ENCODE results near the gene APOA4.

The APOA4 gene

DNA sequence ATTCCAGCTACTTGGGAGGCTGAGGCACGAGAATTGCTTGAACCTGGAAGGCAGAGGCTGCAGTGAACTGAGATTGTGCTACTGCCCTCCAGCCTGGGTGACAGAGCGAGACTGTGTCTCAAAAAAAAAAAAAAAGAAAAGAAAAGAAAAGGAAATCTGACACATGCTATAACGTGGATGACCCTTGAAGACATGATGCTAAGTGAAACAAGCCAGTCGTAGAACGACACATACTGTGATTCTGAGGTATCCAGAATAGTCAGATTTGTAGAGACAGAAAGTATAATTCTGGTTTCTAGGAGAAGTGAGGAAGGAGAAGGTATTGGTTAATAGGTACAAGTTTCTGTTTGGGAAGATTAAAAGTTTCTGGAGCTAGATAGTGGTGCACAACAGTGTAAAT is 24.7 kb downstream of the APOA4 start:
- DNase-seq (ENCODE audit: low read depth): no peak

DNA sequence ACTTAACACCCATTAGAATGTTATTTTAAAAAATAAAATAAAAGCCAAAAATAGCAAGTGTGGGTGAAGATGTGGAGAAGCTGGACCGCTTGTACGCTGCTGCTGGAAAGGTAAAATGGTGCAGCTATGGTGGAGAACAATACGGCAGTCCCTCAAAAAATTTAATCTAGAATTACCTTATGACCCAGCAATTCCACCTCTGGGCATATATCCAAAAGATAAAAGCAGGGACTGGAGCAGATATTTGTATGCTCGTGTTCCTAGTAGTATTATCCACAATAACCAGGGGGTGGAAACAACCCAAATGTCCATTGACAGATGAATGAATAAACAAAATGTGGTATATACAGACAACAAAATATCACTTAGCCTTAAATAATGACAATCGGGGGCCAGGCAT is 25.3 kb downstream of the APOA4 start:
- DNase-seq (ENCODE audit: low read depth): no peak

DNA sequence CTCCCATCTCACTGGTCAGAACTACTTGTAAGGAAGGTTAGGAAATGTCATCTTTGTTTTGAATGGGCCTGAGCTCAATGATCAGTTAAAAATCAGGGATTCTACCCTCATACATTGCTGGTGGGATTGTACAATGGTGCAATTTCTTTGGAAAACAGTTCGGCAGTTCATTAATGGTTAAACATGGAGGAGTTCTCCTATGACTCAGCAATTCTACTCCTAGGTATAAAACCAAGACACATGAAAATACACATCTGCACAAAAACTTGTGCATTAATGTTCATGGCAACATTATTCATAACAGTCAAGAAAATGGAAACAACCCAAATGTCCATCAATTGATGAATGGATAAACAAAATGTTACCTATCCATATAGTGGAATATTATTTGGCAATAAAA is 26.6 kb downstream of the APOA4 start:
- no peak for DNase-seq (ENCODE audit: low read depth)

DNA sequence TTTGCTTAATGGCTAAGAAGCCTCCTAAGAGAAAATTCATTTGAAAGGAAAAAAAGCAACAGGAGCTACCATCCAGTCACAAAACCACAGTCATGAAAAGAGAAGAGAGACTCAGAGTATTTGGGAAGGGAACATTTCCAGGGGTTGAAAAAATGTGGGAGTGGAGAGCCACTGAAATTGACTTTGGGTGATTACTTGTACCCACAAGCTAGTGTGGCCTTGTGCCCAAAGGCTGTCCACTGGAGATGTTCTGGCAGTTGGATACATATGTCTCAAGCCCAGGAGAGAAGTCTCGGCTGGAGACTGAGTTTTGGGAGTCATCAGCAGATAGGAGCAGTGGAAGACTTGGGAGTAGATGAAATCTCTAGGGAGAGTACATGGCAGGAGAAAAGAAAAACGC is 28.3 kb downstream of the APOA4 start:
- DNase-seq (ENCODE audit: low read depth): no peak

DNA sequence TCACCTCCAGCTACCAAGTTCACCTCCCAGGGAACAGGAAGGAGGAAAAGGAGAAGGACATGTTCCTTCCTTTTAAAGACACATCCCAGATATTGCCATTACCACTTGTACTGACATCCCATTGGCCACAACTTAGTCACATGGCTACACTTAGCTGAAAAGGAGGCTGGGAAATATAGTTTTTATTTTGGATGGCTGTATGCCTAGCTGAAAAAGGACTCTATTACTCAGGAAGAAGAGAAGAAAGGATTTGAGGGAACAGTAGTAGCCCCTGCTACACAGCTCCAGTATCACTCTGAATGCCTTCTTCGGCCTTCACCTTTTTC is 29.4 kb downstream of the APOA4 start:
- DNase-seq (ENCODE audit: low read depth): no peak

DNA sequence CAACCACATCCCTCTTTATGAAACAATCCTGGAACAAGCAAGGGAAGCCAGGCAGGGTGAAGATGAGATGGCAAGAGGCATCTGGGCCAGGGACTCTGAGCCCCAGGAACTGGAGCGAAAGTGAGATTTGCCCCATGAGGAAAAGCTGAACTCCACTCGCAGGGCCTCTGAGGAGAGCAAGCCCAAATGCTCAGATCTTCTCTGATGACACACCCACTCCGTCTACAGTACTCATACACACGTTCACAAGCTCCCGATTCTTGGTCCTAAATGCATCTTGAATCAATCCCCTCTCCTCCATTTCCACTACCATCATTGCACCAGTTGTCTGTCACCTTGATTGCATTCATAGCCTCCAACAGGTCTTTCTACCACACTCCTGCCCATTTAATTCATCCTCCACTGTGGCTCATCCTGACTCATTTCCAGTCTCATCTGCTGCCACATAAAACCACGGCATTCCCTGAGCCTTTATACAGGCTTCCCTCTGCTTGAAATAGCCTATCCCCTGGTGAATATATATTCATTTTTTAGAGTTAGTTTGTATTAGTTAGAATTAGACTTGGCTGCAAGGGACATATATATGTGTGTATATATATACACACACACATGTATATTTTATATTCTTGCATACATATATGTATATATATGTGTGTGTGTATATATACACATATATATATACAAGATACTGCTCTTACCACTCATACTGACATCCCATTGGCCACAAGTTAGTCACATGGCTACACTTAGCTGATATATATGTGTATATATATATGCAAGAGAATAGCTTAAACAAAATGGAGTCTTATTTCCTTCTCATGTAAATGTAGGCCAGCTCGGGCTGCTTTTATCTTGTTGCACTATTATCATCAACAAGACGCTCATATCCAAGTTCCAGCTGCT is 30.0 kb downstream of the APOA4 start:
- DNase-seq (ENCODE audit: low read depth): no peak

DNA sequence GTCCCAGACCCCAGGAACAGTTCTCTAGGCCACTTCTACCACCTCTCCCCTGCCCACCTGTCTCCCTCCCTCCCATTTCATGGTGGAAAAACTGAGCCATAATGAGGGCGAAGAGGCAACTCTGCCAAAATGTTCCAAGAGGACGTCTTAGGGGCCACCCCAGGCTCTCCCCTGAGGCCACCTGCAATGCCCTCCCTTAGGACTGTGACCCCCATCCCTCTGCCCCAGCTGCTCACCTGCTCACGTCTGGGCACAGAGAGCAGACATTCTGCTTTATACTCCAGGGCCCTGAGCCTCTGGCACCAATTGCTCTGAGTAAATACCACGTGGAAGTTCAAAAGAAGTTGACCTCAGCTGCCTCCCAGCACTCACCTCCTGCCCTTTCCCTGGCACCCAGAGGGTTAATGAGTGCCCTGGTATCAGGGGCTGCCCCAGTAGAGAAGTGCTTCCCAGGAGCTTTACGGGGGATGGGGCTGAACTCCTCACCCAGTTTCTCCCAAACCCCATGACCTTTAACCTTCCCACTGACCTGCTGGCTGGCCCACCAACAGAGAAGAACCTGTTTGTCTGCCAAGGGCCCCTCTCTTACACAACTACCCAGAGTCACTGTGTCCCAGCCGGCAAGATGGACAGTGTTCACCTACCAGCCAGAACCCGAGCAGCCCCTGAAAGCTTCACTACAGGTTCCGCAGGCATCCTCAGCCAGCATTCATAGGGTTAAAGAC is 30.8 kb downstream of the APOA4 start:
- DNase-seq (ENCODE audit: low read depth): no peak

DNA sequence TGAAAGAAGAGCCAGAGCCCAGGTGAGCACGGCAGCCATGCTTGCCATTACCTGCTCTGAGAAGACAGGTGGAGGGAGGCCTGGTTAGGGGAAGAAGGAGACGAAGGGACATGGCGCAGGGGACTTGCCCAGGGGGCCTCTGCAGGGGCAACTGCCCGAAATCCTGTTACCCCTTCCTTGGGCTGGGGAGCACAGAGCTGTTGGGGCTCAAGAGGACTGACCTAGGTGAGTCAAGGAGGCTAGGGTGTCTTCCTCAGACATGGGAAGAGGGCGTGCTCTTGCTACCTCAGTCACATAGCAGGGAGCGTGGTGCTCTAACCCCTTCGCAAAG is 31.3 kb downstream of the APOA4 start, which contains the start of gene APOA5:
Gene APOA5, minus strand, starts transcription at position 67 of the 331 bp plus-strand sequence. Its CDS starts 19 bp downstream, at position 48.
- DNase-seq (ENCODE audit: low read depth): no peak

DNA sequence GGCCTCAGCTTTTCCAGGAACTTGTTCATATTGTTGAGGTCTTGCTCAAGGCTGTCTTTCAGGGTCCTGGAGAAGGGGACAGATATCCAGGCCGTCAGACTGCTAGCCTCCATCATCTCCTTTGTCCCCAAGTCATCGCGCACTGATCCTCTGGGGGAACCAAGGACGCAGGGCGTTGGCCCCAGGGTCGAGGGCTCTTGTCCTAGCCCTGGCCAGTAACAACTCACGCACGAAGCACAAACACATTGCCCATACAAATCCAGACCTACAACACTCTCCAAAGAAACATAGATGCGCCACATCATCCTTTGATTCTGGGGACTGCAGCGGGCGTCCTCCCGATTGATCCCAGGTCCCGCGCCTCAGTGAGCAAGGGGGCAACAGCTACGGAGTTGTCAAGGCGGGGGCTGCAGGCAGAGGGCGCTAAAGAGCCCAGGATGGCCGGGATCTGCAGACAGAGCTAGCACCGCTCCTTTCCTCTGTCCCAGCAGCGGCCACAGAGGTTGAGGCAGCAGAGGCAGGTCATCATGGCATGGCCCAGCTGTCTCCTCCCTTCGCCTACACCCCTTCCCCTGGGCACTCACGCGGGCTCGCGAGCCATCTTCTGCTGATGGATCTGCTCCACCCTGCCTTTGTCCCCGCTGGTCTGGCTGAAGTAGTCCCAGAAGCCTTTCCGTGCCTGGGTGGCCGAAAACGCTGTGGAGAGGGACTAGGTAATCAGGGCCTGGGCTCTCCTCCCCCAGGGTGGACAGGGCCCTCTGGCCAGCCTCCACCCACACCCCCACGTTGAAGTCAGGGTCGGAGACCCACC is 31.9 kb downstream of the APOA4 start:
- peak; percentile 65 for DNase-seq (ENCODE audit: low read depth)

DNA sequence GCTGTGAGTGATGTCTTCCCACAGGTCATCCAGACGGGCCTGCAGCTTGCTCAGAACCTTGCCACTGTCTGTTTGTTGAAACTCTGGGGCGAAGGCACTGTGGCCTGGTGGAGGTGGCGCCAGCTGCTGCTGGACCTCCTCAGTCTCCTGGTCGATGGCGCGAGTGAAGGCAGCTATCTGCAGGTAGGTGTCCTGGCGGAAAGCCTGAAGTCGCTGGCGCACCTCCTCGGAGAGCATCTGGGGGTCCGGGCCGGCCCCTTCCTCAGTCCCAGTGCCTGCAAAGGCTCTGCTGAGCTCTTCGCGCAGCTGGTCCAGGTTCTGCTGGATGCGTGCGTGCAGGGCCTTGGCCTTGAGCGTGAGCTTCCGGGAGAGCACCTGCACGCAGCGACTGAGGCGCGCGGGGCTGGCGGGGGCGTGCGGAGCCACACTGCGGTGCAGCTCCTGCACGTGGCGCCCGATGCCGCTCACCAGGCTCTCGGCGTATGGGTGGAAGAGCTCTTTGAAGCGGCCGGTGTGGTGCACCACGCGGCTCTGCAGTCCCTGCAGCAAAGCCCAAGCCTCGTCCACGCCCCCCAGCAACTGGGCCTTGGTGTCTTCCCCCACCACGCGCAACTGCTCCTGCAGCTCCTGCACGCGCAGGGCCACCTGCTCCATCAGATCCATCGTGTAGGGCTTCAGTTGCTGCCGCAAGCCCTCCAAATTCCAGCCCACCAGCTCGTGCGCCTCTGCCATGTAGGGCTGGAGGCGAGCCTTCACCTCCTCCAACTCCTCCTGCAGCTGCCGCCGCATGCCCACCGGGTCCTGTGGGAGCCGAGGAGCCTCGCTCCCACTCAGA is 32.7 kb downstream of the APOA4 start:
- DNase-seq (ENCODE audit: low read depth): no peak

DNA sequence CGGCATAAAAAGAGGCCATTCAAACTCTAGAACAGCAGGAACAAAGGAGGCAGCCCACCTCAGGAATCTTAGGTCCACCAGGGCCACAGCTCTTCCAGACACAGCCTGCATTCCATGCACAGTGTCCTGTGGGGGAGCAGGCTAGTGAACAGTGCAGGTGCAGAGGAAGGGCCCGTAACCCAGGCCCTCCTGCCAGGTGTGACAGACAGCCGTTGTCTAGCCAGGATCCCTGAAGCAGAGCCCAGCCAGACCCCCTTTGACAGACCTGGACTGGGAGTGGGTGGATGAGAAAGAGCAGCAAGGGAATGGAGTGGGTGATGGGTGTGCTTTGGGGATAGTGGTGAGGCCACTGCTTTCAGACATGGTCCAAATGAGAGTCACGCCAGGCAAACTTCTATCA is 34.1 kb downstream of the APOA4 start:
- no peak for DNase-seq (ENCODE audit: low read depth)

DNA sequence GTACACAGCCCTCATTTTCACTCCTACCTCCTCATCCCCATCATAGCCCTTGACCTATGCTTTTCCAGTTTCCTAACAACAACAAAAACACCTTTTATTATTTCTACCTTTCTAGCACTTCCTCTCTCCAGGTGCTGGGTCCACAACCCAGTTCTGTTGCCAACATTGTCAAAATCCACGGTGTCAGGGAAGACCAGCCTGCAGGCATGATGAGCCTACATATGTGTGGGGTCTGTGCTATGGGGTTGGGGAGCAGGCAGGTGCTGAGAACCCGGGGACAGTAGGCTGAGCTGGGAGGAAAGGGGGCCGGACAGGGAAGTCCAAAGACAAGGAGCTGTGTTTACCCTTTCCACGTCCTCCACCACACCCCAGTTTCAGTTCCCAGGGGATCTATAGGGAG is 34.6 kb downstream of the APOA4 start:
- no peak for DNase-seq (ENCODE audit: low read depth)

DNA sequence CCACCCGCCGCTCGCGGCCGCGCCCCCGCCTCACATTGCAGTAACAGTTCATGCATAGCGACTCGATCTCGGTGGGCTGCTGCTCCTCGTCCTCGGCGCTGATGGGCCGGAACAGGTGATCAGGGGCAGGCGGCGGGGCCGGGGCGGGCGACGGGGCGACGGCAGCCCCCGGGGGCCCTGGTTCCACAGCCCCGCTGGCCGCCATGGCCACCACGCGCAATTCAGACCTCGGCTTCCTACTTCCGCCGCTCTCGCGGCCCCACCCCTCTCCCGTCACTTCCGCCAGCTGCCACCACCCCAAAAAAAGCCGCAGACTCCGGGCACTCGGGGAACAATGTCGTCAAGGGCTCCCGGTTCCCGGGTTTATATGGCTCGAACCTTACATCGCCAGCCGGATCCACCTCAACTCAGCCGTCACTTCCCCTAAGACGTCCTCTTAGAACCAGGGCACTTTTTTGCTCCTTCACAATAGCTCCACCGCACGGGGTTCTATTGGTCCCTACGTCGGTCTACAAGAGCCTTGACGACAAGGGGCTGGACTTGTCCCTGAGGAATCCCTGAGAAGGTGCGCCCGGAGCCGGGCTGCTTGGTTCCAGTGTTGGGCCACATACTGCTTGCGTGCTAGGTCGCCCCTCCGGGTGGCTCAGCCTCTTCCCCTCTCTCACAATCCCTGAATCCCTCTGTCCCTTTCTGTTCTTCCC is 35.2 kb downstream of the APOA4 start, which contains the start of gene ZPR1:
Gene ZPR1, minus strand, starts transcription at position 238 of the 701 bp plus-strand sequence. Its CDS starts 33 bp downstream, at position 205.
- DNase-seq (ENCODE audit: low read depth): peak; percentile 80

DNA sequence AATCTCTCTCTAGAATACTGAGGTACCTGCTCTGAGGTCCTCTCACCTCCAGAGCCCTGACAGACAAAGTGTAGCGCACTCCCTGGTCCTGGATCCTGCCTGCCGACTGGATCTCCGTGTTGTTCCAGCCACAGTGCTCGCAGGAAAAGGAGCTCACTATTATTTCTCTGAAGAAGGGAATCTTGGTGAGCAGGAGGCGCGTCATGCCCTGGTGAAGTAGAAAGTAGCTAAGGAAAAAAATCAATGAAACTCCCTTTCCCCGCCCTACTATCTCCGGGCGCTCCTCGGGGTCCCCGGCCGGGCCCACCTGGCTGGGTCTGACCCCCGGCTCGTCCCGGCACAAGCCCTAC is 35.7 kb downstream of the APOA4 start:
- DNase-seq (ENCODE audit: low read depth): no peak

DNA sequence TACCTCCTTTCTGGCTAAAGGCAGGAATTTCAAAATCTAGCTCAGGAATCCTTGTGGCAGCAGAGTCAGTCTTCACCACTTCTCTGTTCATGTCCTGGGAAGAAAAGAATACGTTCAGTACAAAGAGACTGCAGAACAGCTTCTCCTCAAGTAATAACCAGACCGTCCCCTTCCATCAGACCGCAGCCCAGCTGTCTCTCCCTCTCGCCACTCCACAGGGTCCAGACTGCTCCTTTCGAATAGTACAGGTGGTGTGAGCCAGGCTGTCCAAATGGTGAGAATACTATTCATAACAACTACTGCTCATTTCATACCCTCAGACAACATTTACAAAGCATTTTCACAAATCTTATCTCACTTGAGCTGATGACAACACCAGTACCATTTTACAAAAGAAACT is 36.1 kb downstream of the APOA4 start:
- no peak for DNase-seq (ENCODE audit: low read depth)

DNA sequence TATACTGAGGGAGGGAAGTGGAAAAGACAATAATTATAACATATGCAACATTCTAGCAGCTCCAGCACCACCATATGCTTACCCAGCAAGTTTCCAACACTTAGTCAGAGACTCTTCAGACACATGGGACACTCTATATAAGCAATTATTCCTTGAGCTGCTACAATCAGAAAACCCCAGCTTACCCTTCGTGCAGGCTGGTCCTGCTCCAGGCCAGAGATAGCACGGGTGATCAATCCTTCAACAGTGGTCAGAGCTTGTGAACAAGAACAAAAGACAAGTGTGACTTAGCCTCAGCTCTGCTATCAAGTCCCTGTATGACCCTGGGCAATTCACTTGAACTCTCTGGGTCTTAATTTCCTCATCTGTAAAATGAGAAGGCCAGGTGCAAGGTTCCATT is 36.8 kb downstream of the APOA4 start:
- DNase-seq (ENCODE audit: low read depth): no peak

DNA sequence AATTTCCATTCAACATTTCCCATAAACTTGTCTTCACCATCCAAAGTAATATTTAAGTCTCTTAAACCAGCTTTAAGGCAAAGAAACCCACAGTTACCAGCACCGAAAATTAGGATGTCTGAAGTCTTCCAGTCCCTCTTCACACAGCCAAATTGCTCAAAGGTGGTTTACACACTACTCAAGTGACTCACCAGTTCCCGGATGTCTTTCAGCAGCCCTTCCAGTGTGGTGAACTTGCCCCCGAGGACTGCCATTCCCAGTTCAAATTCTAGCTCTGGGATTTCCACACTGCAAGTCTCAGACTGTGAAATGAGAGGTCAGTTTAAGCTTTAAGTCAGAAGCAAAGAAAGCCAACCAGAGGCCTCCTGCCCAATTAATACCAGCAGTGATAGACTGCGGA is 40.4 kb downstream of the APOA4 start:
- no peak for DNase-seq (ENCODE audit: low read depth)

DNA sequence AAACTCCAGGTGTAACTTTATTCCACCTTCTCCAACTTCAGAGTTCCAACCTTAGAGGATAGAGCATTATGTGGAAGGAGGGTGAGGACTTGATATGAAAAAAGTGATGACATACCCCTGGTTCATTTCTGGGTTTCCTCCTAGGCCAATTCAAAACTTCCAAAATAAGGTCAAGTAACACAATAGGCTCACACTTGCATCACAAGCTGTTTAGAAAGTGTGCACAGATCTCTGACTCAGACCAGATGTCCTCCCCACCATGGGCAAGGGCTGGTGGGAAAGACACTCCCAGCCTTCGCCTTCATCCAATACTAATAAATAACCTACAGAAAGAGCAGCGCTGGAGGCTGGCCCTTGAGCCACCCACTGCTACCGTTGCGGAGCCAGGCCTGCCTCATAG is 44.5 kb downstream of the APOA4 start:
- DNase-seq (ENCODE audit: low read depth): no peak

DNA sequence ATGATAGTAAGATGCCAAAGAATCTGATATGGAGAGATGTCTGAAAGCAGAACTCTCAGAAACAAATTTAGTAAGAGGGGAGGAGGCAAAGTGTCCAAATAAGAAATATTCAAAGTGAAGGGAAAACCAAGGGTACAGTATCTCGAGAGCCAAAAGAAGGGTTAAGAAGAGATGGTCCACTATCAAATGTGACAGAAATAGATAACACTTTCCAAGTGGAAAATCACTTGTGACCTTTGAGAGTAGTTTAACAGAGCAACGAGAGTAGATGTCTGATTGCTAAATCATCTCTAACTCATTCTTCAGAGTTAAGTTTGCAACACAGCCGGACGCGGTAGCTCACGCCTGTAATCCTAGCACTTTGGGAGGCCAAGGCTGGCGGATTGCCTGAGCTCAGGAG is 46.0 kb downstream of the APOA4 start:
- no peak for DNase-seq (ENCODE audit: low read depth)

DNA sequence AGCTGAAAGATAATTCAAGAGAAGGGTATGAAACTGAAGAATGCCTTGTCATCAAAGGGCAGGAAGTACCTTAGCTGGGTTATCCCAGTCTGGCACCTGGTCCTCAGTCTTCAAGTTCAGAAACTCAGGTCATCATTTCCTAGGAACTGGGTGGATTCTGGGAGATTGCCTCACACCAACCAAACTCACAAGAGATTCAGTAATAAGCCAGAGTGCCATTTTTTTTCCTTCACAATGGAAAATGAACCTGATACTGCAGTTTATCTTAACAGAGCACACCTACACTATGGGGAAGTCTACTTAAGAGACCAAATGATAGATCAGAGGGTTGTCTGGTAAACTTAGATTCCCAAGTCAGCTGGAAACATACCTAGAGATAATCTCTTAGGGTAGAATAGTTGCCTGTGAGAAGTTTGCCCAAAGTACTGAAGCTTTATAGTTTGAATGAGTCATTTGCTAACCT is 46.6 kb downstream of the APOA4 start:
- no peak for DNase-seq (ENCODE audit: low read depth)

DNA sequence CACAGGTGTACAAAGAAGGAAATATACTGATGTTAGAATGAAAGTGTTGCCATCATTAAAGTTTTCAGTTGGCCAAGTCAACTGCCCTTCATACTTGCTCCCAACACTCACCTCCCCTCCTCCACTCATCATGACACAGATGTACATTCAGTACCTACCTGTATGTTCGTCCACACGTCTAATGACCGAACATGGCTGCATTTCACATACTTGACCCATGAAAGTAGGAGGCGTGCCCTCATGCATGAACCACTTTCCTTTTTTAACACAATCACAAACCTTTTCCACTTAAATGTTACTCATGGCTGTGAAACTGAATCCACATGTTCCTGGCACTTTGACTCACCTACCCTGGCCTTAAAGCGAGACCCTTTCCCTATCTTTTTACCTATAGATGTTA is 47.1 kb downstream of the APOA4 start:
- DNase-seq (ENCODE audit: low read depth): no peak

All from activated T-cell treated with anti-CD3 and anti-CD28 coated beads for 24 hours (primary cell).